Tibial artery (tissue), 4 donors: ENCODE results near the gene CD80.

Experiments
- DNase-seq, 2 donors: peaks; one replicate each; pipeline ENCODE4 v3.0.0-alpha.2; 2019
- H3K27ac ChIP-seq, 2 donors: fragments of 200-600 bp; sonication (generic) in 1 of 2; 1 replicate in 1 of 2; 2 replicates in 1 of 2; pipeline ENCODE4 v1.5.1; 2018 to 2019; ENCODE audit warnings: mild to moderate bottlenecking in 1 of 2
- H3K27me3 ChIP-seq, 2 donors: fragments of 200-600 bp; sonication (generic) in 1 of 2; one replicate each; pipeline versions ENCODE4 v1.5.1 to v1.6.0; 2016 to 2019
- H3K36me3 ChIP-seq, 3 donors: fragments of 200-600 bp; sonication (generic) in 2 of 3; one replicate each; pipeline ENCODE4 v1.5.1; 2016 to 2019; ENCODE audit warnings: mild to moderate bottlenecking in 2 of 3
- H3K4me1 ChIP-seq, 4 donors: fragments of 200-600 bp; sonication (generic) in 2 of 4; 1 replicate in 3 of 4; 2 replicates in 1 of 4; pipeline ENCODE4 v1.5.1; 2016 to 2019
- H3K4me3 ChIP-seq, 2 donors: fragments of 200-600 bp; sonication (generic) in 1 of 2; 1 replicate in 1 of 2; 2 replicates in 1 of 2; pipeline ENCODE4 v1.5.1; 2018 to 2019; ENCODE audit warnings: mild to moderate bottlenecking in 2 of 2
- H3K9me3 ChIP-seq, 3 donors: fragments of 200-600 bp; sonication (generic) in 1 of 3; one replicate each; pipeline ENCODE4 v1.5.1; 2016 to 2019
- CTCF ChIP-seq, 2 experiments: fragments of 200-600 bp in 1 of 2; fragments of 450-650 bp in 1 of 2; IDR thresholded peaks; one replicate each; pipeline ENCODE4 v1.5.1; 2017 to 2019; ENCODE audit warnings: antibody characterized with exemption in 2 of 2, mild to moderate bottlenecking in 1 of 2, moderate library complexity in 1 of 2
- intact Hi-C: fragments of 100-400 bp; cut with DNase I; formaldehyde crosslinking; loops from one replicate; pipeline ENCODE4 v1.15.0; 2023; ENCODE audit warnings: low total_unique reads

Gene CD80

GRCh38 chr3:119534296-119534695 is 25.1 kb downstream of the CD80 start:
- H3K27ac ChIP-seq, result no peak overlapping the region
- no peak for TF ChIP-seq CTCF (IDR thresholded peaks at IDR 0.05)
- no peaks in the 10 kb centered on the region for H3K27me3 ChIP-seq
- no peaks in the 10 kb centered on the region for H3K4me1 ChIP-seq
- intact Hi-C loops, result no loop called here
- no peak for DNase-seq
- no peaks in the 10 kb centered on the region for H3K36me3 ChIP-seq
- no peaks in the 10 kb centered on the region for H3K9me3 ChIP-seq
- no peak overlapping the region for H3K4me3 ChIP-seq

GRCh38 chr3:119531151-119531550 is 28.3 kb downstream of the CD80 start:
- intact Hi-C loops, result no loop called here
- Histone ChIP-seq H3K36me3 (peaks cover 0 to 5% (median 1%) of the 10 kb centered on the region in 3 donors), H3K4me1 (no peaks in the 10 kb centered on the region), H3K27ac (no peak overlapping the region), H3K4me3 (no peak overlapping the region), H3K9me3 (no peaks in the 10 kb centered on the region), H3K27me3 (no peaks in the 10 kb centered on the region)
- no peak for DNase-seq
- no peak for TF ChIP-seq CTCF (IDR thresholded peaks at IDR 0.05)

- intact Hi-C loops, result no loop called here
- Histone ChIP-seq H3K4me1 (no peaks in the 10 kb centered on the region), H3K27ac (no peak overlapping the region), H3K36me3 (peaks cover 0 to 7% (median 5%) of the 10 kb centered on the region in 3 donors), H3K9me3 (no peaks in the 10 kb centered on the region), H3K4me3 (no peak overlapping the region), H3K27me3 (no peaks in the 10 kb centered on the region)
- TF ChIP-seq CTCF (IDR thresholded peaks at IDR 0.05), result no peak
- DNase-seq, result no peak
These were observed 29.0 kb downstream of the CD80 start for GRCh38 chr3:119530456-119530855.

- no peak for DNase-seq
- no peak for TF ChIP-seq CTCF (IDR thresholded peaks at IDR 0.05)
- intact Hi-C loops, result no loop called here
These were observed 29.5 kb downstream of the CD80 start for GRCh38 chr3:119529883-119530282.

GRCh38 chr3:119527714-119528113 is 31.7 kb downstream of the CD80 start:
- no peaks in the 10 kb centered on the region for H3K4me1 ChIP-seq
- H3K9me3 ChIP-seq, result no peaks in the 10 kb centered on the region
- DNase-seq, result no peak
- TF ChIP-seq CTCF (IDR thresholded peaks at IDR 0.05), result no peak
- H3K27ac ChIP-seq, result no peak overlapping the region
- intact Hi-C loops, result no loop called here
- H3K27me3 ChIP-seq, result no peaks in the 10 kb centered on the region
- peaks cover 11 to 34% (median 17%) of the 10 kb centered on the region in 3 donors for H3K36me3 ChIP-seq
- H3K4me3 ChIP-seq, result no peak overlapping the region

More at GRCh38 chr3:119529883-119530282, 29.5 kb downstream of the CD80 start:
- Histone ChIP-seq H3K27ac (no peak overlapping the region), H3K9me3 (no peaks in the 10 kb centered on the region), H3K4me1 (no peaks in the 10 kb centered on the region), H3K27me3 (no peaks in the 10 kb centered on the region), H3K4me3 (no peak overlapping the region), H3K36me3 (peaks cover 0 to 13% (median 5%) of the 10 kb centered on the region in 3 donors)
